NCI-H345 treated with DMSO at 0.1 percent for 48 hours (cell line): Measurements from ENCODE around the gene CYBA.

Experiments
- DNase-seq: peaks from one replicate; lab custom pipeline; 2025; ENCODE audit not compliant: unreplicated experiment; lab: John Stamatoyannopoulos, UW

CYBA gene

DNA sequence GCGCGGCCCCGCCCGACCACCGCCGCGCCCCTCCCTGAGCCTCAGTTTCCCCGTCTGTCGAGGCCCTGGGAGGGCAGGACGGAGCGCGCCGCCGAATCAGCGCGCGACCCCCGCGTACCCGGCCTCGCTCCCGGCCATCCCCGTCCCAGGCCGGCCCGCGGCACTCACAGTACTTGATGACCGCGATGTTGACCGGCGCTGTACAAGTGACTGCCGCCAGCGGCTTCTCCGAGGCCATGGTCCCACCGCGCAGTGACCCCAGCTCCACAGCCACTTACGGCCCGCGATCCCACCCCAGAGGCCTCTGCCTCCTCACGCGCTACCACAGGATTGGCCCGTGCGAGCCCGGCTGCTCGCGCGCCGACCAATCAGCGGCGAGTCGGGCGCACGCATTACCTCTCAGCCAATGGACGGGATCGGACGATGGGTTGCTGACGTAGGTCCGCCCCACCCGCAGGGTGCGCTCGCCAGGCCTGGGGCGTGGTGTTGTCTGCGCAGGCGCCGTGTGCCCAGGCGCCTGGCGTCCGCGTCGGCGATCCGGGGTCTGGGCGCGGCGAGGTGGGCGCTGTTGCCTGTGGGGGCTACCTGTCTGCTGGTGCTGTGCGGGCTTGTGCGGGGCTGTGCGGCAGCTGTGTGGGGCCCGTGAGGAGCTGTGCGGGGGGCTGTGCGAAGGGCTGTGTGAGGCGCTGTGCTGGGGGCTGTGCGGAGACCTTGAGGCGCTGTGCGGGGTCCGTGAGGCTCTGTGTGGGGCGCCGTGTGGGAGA is 12.2 kb upstream of the CYBA start, which contains the start of gene MVD:
Gene MVD, minus strand, starts transcription at position 249 of the 764 bp plus-strand sequence. Its CDS starts 11 bp downstream, at position 238.
- peak; percentile 69 for DNase-seq

DNA sequence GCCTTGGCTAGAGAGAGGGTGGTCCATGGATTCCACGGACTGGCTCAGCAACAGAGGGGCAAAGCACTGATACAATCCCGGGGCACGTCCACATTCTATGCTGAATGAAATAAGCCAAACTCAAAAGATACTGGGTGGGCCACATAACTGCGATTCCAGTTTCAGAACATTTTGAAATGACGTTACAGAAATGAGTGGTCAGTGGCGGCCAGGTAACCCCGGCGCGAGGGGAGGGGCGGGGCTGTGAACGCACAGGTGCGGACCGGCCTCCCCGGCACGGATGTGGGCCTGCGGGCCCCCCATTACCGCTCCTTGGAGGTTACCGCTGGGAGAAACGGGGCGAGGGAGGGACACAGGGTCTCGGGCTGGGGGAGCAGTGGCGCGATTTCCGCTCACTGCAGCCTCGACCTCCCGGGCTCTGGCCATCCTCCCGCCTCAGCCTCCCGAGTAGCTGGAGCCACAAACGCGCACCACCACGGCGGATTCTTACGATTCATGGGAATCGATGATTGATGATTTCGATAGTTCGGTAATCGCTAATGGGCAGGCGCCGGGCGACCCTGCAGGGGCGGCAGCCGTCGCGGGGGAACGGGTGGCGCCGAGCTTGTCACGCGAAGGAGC is 11.5 kb upstream of the CYBA start:
- DNase-seq, result no peak

DNA sequence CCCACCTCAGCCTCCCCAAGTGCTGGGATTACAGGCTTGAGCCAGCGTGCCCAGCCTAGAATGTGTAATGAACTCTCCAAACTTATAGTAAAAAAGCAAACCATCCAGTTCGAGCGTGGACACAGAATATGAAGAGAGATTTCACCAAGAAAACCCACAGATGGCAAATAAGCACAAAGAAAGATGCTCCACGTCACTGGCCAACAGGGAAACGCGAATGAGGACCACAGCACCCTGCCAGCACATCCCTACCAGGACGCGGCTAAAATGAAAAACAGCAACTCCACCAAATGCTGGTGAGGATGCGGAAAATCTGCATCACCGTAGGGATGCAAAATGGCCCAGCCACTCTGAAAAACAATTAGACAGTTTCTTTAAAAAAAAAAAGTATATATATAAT is 10.6 kb upstream of the CYBA start:
- DNase-seq, result no peak

DNA sequence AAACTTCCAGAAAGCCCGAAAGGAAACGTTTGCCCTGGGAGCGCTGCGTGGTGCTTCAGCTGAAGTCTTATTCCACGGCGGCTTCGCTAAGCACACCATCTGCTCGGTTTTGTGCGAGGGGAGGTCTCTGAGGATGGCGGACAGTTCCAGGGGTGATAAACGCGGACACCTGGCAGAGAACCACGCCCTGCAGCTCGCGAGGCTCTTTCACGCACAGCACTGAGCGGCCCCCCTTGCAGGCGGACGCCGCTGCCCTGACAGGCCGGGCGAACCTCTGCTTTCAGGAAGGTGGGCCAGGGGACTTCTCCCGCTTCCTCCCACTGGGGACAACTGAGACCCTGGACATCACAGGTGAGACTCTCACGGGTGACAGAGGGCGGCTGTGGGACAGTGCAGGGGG is 8.3 kb upstream of the CYBA start:
- DNase-seq, result no peak

DNA sequence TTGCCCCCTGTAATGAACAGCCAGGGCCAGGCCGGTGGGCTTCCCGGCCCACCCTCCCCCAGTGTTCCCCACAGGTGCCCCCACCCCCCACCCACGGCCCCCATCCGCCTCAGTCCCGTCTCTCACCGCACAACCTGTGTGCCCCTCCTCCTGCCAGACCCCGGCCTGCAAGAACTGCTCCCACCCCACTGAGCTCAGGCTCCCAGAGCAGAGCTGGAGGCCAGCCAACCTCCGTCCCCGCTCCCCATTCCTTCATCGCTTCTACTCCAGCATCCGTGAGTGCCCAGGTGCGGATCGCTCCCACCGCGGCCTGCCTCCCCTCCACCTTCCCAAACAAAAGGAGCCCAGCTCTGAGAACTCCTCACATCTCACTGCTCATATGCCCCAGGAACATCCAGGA is 7.9 kb upstream of the CYBA start:
- no peak for DNase-seq

DNA sequence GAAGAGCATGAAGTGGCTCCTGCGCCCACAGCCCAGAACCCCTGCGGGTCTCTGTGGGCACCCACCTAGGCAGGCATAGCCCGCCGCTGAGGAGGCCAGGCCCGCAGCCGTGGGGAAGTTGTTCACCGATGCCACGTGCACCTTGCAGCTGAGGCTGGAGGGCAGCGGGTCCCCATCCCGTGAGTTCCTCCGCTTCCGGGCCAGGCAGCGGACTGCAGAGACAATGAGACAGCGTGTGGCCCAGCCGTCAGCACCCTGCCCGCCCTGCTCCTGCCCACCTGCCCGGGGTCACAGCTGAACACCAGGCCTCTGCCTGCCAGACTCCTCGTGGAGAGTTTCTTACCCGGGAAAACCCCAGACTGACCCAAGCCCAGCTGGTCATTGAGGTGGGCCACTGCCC is 6.5 kb upstream of the CYBA start:
- no peak for DNase-seq

DNA sequence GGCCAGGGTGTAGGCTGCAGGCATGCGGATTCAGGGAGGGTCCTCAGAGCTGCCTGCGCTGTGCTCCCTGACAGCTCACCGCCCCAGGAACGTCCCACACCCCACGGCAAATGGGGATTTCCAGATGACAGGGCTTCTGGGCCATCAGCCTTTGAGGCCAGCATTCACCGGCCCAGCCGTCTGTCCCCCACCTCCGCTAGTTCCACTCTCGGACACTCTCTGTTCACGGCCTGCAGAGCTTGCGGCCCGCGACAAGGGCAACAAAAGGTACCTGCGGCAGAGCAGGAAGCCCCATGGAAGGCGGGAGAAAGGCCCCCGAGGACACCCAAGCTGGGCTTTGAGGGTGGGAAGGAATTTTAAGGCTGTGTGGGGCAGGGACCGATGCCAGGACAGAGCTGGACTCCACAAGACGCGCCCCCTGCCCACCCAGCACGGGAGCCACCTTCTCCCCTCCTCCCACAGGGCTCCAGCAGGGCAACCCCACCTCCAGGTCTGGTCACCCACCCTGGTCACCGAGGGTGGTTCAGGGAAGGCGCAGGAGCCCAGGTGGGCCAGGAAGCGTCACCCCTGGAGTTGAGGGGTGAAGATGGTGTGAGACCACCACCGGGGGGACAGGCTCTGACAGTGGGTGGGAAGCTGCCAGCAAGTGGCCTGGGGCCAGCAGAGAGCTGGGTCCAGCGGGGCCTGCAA is 5.6 kb upstream of the CYBA start:
- DNase-seq, result no peak

DNA sequence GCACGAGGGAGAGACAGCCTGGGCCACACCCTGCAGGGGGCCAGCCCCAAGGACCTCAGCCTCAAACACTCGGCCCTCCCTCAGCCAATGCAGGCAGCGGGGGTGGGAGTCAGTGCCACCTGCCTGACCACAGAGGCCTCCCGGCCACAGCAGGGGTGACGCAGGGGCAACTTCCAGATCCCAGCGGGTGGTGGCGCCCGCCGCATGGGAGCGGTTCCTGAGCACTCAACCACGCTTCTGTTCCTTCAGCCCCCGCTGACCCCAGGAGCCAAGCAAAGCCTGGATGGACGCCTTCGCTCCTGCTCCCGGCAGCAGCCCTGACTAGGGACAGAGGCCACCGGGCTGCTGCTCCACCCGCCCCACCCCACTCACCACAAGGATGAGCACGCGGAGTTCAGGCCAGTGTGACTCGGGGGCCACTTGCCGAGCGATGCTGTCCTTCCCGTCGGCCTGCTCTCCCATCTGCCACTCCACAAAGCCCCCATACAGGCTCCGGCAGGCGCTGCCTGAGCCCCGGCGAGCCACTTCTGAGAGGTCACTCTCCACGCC is 5.0 kb upstream of the CYBA start:
- no peak for DNase-seq

DNA sequence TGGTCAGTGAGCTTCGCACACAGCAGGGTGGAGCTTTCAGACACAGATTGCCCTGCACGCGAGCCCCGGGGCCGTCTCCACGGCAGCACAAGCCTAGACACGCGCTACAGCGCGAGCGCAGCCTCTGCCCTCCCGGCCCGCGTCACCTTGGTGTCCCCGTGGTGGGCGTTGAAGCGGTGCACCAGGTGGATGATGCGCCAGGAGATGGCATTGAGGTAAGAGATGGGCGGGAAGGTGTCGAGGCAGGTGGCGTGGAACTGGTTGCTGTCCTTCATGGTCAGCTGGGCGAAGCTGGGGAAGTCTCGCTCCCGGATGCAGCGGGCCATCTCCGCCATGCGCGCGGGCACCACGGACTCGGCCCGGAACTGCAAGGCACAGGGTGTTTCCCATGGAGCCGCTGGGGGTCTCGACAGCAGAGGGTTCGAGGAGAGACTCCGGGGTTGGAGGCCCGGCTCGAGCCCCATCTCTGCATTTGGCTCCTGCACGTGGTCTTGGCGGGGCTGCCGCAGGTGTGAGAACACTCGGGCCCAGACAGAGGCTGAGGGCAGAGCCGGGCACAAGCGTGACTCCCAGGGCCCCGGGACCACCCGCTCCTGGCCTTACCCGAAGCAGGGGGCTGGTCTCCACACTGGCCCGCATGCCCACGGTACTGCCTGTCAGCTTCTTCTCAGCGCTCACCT is 4.3 kb upstream of the CYBA start:
- no peak for DNase-seq

DNA sequence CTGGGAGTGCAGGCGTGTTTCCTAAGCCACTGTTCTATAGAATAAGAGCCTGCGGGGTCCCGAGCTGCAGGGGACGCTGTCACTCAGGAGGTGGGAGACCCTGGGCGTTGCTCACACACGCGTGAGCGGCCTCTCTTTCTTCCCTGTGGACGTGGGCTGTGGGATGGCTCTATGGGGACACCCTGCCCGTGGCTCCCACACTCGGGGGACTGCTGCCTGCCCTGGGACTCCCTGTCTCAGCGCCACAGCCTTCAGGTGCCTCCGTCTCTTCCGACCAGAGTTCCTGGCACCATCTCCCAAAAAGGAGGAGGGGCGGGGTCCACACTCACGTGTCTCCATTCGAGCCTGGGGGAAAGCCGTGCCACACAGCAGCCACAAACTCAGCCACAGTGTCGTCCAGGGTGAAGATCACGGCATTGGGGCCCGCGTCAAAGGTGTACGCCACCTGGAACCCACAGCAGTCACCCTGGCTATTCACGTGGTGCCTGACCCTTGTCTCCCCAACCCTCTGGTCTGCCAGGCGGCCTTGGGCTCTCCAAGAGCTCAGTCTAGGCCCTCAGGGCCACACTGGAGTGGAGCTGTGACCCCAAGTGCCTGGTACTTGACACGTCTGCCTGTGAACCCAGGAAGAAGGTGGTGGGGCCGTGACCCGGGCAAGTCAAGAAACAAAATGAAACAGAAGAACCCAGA is 3.7 kb upstream of the CYBA start:
- DNase-seq, result no peak

DNA sequence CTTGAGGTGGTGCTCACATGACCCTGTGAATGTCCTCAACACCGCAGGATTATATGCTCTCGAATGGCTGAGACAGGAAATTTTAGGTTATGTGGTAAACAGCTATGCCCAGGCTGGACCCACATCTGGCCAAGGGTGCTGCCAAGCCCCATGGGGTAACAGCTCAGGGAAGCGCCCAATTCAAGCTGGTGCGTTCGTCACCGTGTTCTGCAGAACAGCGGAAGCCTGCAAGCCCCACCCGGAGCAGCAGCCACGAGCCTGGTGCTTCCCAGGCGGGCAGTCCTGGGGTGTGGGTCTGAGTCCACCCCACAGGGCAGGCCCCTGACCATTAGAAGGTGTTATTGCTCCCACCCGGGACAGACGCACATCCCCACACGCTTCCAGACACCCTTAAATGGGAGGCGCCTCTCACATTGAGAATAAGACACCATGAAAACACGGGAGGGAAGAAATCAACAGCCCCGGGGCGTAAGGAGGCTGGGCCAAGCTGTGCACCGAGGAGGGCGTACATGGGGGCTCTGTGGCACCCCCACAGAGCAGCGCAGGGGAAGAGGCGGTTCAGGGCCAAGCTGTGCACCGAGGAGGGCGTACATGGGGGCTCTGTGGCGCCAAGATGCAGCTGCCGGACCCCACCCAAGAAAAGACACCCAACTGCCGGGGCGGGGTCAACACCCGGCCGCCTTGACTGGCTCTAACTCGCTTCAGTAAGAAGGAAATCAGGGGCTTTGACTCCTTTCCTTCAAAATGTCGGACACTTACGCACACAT is 2.9 kb upstream of the CYBA start:
- DNase-seq, result no peak

DNA sequence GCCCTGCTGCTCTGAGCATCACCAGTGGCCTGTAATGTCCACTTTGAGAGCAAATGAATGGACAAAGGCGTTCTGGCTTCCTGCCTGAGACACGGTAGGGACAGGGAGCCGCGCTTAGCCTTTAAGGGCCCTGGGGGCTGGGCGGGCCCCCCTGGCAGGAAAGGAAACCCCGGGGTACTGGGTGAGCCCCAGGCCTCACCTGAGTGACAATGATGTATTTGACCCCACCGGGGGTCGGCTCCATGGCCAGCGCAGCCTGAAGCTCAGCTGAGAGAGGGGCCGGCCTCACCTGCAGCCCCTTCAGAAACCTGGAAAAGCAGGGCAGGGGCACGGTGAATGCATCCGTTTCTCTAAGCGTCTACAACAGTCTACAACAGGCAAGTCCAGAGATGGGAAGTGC is 2.2 kb upstream of the CYBA start:
- DNase-seq, result no peak

DNA sequence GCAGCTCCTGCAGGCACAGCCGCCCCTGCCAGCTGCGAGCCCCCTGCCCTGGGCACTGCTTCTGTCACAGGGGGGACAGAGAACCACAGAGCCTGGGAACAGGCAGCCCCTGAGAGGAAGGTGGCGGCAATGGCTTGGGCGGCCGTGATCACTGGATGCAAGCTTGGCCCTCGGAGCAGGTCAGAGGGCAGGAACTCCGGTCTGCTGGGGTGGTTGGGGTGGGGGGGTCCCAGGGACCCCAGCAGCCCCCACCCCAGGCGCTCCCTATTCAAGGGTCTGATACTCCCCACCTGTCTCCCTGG is 1.9 kb upstream of the CYBA start:
- DNase-seq, result no peak

DNA sequence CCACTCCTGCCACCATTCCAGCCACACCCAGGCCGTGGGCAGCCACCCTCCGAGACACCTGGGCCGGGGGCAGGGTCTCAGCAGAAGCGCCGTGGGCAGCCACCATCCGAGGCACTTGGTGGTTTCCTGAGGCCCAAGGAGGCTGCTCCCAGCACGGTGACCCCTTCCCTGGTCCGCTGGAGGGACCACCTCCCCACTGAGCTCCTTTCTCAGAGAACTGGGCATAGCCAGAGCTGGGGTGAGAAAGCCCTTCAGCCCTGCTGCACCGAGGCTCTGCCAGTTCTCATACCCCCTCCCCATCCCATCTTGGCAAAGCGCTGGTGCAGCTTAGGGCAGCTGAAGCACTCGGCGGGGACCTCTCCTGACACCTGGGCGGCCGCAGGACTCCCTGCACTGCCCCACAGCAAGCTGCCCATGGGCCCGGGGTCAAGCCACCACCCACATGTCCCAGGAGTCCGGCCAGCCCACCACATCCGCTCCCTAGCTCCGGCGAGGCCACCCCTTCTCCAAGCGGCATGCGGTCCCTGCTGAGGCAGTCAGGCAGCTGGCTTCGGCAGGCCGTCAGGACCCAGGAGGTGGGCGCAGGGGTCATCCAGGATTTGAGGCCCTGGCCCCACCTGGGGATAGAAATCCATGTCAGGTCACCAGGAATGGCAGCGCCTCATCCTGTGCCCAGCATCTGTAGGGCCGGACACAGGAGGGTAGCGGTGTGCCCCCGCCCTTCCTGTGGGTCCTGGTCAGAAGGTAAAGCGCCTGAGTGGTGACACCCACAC is 1.3 kb upstream of the CYBA start:
- DNase-seq, result no peak

DNA sequence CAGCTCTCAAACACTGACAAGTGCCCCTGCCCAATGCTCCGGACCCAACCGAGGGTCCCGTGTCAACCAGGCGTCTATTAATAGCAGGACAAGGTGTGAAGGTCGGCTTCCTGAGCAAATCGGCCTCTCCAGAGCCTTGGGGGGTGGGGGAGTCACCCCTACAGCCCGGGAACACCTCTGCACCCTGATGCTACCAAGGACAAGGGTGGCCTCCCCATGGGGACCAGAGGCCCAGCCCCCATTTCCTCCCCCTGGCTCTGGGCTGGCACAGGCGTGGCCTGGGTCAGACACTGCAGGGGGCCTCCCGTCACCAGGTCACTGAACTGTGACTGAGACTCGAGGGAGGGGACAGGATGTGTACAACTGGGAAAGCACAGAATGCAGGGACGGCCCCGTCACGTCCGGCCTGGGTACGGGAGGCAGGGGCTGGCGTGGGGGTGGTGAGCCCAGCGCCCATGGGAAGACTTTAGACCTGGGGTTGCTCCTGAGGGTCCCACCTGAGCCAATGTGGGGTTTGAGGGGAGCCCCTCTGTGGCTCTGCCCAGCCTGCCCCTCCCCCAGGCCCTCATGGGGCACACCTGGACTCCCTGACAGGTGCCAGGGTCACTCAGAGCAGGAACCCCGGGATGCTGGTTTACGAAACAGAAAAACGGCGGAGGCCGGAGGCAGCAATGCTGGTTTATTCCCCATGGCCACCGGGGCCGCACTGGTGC is 579 bp upstream of the CYBA start:
- DNase-seq, result no peak

DNA sequence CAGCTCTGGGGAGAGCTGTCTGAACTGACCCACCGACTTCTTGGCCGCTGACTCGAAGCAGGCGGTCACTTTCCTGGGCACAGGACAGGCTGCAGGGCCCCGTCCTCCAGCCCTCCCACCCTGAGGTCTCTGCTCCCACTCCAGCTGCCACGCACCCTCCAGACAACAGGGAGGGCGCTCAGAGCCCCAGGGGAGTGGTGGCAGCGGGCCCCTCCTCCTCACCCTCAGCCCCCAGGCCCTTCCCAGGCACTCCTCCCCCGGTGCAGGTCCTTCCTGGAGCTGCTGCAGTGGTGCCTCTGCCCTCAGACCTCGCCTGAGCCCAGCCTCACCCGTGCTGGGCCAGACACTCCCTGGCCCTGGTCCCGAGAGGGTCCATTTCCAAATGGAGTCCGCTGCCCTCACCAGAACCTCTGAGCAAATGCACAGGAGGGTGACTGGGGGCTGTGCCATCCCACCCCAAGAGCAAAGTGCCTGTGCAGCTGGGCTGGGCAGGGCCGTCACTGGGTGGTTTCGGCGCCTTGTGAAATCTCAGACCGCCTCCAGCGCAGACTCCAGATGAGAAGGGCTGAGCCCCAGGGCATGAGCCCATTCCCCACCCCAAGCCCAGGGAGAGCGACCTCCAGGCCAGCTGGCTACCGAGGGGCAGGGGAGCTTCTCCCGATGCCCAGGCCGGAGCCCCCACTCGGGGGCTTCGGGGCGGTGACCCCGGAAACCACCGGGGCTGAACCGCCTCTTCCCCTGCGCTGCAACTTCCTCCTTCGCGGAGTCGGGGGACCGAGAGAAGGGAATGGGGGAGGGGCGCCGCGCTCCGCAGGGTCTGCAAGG is 717 bp downstream of the CYBA start:
- DNase-seq, result no peak

DNA sequence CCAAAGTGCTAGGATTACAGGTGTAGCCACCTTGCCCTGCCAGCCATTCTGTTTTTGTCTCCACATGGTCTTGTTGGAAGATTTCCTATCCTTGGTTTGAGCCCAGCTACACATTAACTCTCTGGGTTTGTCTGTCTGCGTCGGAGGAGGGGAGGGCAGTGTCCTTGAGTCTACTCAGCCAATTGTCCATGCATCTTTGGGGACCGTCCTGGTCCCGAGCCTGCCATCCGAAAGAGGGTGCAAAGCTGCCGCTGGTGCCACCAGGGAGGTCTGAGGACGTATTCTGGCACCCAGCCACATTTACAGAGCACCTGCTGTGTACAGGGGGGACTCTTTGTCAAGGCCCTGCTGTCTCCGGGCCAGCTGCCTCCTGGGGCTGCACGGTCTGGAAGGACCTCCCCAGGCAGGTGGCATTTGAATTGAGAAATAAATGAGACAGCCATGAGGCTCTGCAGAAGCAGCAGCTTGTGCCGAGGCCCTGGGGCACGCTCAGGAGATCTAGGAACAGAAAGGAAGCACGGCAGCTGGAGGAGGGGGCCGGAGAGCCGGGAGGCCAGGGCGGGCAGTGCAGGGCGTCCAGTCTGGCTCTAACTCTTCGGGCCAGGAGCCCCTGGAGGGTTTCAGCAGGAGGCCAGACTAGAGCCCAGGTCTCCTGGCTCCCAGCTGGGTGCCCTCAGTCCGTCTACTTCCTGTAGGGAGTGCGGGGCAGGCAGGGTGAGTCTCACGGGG is 1.5 kb downstream of the CYBA start:
- peak; percentile 54 for DNase-seq
